GM10266 (cell line): ENCODE results near the gene PTPRJ.

Experiments used
- DNase-seq: peaks from one replicate; pipeline ENCODE4 v3.0.0; 2012; ENCODE audit errors: extremely low spot score
- TF ChIP-seq, protein P1 (sequence below): IDR thresholded peaks from 2 replicates; pipeline ENCODE4 v1.5.1; 2012; ENCODE audit warnings: mild to moderate bottlenecking, low read depth; ENCODE audit not compliant: control insufficient read depth, insufficient read depth; ENCODE audit errors: missing control alignments

The PTPRJ gene

DNA sequence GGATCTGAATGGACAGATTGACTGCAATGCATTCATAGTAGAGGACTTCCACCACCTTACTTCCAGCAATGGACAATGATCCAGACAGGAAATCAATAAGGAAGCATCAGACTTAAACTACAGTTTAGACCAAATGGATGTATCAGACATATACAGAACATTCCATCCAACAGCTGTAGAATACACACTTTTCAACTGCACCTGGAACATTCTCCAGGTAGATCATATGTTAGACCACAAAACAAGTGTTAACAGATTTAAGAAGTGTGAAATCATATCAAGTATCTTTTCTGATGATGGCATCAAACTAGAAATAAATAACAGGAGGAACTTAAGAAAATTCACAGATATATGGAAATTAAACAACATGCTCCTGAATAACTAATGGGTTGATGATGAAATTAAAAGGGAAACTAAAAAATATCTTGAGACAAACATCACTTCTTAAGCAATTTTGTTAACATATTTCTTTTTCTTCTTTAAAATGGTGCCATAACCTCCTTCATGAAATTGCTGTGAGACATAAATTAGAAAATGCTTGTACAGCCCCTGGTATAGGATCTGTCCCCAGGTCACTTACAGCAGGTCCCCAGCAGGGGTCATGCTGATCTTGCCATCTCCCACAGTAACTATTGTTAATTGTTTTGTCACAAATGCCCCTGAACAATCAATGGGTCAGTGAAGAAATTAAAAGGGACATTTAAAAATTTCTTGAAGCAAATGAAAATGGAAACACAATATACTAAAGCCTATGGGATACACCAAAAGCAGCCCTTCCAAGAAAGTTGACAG, 136.3 kb downstream of the PTPRJ start:
- TF ChIP-seq, protein P1, sequence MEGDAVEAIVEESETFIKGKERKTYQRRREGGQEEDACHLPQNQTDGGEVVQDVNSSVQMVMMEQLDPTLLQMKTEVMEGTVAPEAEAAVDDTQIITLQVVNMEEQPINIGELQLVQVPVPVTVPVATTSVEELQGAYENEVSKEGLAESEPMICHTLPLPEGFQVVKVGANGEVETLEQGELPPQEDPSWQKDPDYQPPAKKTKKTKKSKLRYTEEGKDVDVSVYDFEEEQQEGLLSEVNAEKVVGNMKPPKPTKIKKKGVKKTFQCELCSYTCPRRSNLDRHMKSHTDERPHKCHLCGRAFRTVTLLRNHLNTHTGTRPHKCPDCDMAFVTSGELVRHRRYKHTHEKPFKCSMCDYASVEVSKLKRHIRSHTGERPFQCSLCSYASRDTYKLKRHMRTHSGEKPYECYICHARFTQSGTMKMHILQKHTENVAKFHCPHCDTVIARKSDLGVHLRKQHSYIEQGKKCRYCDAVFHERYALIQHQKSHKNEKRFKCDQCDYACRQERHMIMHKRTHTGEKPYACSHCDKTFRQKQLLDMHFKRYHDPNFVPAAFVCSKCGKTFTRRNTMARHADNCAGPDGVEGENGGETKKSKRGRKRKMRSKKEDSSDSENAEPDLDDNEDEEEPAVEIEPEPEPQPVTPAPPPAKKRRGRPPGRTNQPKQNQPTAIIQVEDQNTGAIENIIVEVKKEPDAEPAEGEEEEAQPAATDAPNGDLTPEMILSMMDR: no peak
- no peak for DNase-seq

DNA sequence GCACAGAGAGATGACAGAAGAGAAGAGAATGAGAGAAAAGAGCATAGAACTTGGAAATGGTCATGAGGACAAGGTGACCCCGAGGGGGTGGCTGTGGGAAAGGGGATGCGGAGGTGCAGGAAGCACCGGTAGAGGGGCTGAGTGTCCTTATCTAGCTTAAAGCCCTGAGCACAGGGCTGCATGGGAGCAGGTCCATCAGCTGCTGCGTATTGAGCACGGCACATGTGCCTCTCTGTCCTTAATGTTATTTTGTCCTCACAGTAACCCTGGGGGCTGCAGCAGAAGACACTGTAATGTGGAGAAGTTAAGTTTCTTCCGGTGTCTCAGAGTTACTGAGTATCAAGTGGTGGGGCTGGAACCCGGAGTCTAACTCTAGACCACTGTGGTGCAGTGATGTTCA, 141.9 kb downstream of the PTPRJ start:
- TF ChIP-seq, protein P1: no peak
- DNase-seq: no peak

DNA sequence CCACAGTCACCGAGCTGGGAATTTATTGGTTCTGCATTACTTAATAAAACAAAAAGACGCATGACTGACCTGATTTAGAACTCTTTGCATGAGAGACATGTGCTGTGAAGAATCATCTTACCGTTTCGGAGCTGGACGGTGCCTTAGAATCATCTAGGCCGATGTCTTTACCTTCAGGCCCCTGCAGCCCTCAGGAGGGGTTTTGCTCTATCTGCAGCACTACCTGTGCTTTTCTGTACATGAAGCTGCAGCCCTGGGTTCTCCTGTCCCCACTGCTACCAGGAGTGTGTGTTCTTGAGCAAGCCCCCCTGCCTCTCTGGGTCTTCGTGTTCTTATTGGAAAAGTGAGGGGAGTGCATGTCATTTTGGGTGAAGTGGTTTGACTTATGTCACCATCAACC, 142.3 kb downstream of the PTPRJ start:
- DNase-seq: no peak

DNA sequence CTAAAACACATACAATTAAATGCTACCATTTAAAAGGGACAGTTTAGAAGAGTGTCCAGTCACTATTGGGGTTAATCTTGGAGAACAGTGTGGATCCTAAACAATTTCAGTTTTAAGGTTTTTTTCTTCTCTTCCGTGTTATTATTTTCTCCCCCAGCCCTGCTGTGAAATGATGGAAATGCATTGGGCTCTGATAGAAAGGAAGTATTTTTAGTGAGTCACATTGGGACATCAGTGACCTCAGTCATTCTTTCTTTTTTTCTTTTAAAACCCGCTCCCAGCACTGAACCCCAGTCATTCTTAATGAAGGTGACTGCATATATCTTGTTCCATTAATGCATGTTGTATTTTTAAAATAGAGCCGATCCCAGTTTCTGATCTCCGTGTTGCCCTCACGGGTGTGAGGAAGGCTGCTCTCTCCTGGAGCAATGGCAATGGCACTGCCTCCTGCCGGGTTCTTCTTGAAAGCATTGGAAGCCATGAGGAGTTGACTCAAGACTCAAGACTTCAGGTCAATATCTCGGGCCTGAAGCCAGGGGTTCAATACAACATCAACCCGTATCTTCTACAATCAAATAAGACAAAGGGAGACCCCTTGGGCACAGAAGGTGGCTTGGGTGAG, 143.0 kb downstream of the PTPRJ start:
- DNase-seq: no peak
- TF ChIP-seq, protein P1: no peak

More for the DNA sequence above, 142.3 kb downstream of the PTPRJ start:
- TF ChIP-seq, protein P1: no peak

DNA sequence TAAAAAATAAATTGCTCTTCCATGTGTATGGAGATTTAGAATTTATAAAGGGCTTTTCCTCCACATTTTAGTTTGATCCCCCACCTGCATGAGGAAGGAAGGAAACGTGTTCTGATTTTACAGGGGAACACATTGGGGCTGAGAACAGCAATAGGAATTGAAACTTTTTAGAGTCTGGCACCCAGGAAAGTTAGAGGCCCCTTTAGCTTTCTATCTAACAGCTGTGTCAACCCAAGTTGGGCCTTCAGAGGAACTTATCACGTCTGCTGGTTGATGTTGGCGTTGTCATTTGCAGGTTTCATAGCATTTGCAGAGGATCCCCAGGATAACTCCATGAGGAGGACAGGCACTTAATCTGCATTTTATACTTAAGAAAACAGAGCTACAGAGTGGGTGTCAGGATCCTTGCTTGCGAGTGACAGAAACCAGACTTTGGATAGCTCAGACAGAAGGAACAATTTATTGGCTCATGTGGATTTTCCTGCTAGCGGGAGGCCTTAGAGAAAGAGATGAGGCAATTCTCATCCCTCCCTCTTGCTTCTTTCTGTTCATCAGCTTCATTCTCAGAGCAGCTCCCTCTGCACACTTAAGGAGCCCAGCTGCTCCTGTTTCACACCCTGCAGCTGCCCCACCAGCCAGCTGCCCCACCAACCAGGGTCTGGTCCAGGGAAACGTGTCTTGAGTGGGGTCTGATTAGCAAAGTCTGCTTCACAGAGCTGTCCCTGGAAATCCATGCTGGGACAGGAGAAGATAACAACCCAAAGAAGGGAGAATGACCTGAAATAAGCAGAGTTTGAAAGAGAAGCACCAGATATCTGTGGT, 143.8 kb downstream of the PTPRJ start:
- no peak for DNase-seq
- TF ChIP-seq, protein P1: no peak

DNA sequence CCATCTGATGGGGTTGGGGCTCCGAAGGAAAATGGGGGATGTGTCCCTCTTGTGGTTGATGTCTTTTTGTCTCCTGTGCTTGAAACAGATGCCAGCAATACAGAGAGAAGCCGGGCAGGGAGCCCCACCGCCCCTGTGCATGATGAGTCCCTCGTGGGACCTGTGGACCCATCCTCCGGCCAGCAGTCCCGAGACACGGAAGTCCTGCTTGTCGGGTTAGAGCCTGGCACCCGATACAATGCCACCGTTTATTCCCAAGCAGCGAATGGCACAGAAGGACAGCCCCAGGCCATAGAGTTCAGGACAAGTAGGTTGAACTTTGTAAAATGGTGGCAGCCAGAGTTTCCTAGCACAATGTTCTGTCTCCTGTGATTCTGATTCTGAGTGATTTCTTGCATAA, 144.5 kb downstream of the PTPRJ start:
- TF ChIP-seq, protein P1: no peak
- no peak for DNase-seq
